ENCODE measurements around the gene SHROOM2. TPM values are rescaled to one million over a fixed set of nuclear protein-coding genes. Genes with fewer than 3 reads are reported as not detected.

Gene SHROOM2
- total and polyA plus RNA-seq, 4 donors: 3.0 to 15.5 (median 5.0) TPM

GRCh38 chrX:9825129-9825790 is 39.0 kb downstream of the SHROOM2 start:
- Histone ChIP-seq H3K36me3 (ENCODE audit: control insufficient read depth in 4 of 4, insufficient read depth in 4 of 4, low read length in 4 of 4) (no peaks in the 10 kb centered on the region), H3K27ac (ENCODE audit: low read depth in 1 of 2, low read length in 1 of 2) (no peak overlapping the region), H3K9me3 (ENCODE audit: control insufficient read depth in 4 of 4, insufficient read depth in 3 of 4, low read length in 3 of 4) (peaks cover 0 to 3% (median 0%) of the 10 kb centered on the region in 4 donors), H3K4me3 (no peak overlapping the region), H3K9ac (ENCODE audit: insufficient read depth in 1 of 2, low read length in 2 of 2) (no peak overlapping the region), H3K27me3 (ENCODE audit: control insufficient read depth in 3 of 3, insufficient read depth in 3 of 3, low read length in 2 of 3) (peaks cover 0 to 12% (median 2%) of the 10 kb centered on the region in 3 donors), H3K4me1 (ENCODE audit: control insufficient read depth in 5 of 5, insufficient read depth in 5 of 5, low read length in 5 of 5) (peaks cover 0 to 19% (median 3%) of the 10 kb centered on the region in 5 donors)
- TF ChIP-seq CTCF (IDR thresholded peaks at IDR 0.05; ENCODE audit: control extremely low read depth, extremely low read depth): no peak
- ATAC-seq (ENCODE audit: insufficient read depth, low FRiP score) (no peak), DNase-seq (peak; percentile 42 to 72 (median 69))
- 60 to 66% methylated on average over 6 of the region's 6 CpGs for WGBS, 2 donors

- no peak for DNase-seq
- ATAC-seq (ENCODE audit: insufficient read depth, low FRiP score): no peak
- peaks cover 0 to 6% (median 0%) of the 10 kb centered on the region in 4 donors for H3K9me3 ChIP-seq (ENCODE audit: control insufficient read depth in 4 of 4, insufficient read depth in 3 of 4, low read length in 3 of 4)
- H3K36me3 ChIP-seq (ENCODE audit: control insufficient read depth in 4 of 4, insufficient read depth in 4 of 4, low read length in 4 of 4): no peaks in the 10 kb centered on the region
- peaks cover 0 to 15% (median 2%) of the 10 kb centered on the region in 3 donors for H3K27me3 ChIP-seq (ENCODE audit: control insufficient read depth in 3 of 3, insufficient read depth in 3 of 3, low read length in 2 of 3)
- no peak overlapping the region for H3K9ac ChIP-seq (ENCODE audit: insufficient read depth in 1 of 2, low read length in 2 of 2)
- H3K4me1 ChIP-seq (ENCODE audit: control insufficient read depth in 5 of 5, insufficient read depth in 5 of 5, low read length in 5 of 5): peaks cover 0 to 19% (median 3%) of the 10 kb centered on the region in 5 donors
- TF ChIP-seq CTCF (IDR thresholded peaks at IDR 0.05; ENCODE audit: control extremely low read depth, extremely low read depth): no peak
- no peak overlapping the region for H3K4me3 ChIP-seq
- 88 to 94% methylated on average over 8 of the region's 8 CpGs for WGBS, 2 donors
- H3K27ac ChIP-seq (ENCODE audit: low read depth in 1 of 2, low read length in 1 of 2): no peak overlapping the region
These were observed 39.7 kb downstream of the SHROOM2 start for GRCh38 chrX:9825966-9826365.

GRCh38 chrX:9829308-9830267 is 43.4 kb downstream of the SHROOM2 start:
- DNase-seq: no peak
- 85 to 97% methylated on average over 14 of the region's 14 CpGs for WGBS, 2 donors
- Histone ChIP-seq H3K9me3 (ENCODE audit: control insufficient read depth in 4 of 4, insufficient read depth in 3 of 4, low read length in 3 of 4) (peaks cover 0 to 8% (median 4%) of the 10 kb centered on the region in 4 donors), H3K36me3 (ENCODE audit: control insufficient read depth in 4 of 4, insufficient read depth in 4 of 4, low read length in 4 of 4) (no peaks in the 10 kb centered on the region), H3K27me3 (ENCODE audit: control insufficient read depth in 3 of 3, insufficient read depth in 3 of 3, low read length in 2 of 3) (peaks cover 0 to 9% (median 3%) of the 10 kb centered on the region in 3 donors), H3K4me3 (no peak overlapping the region), H3K27ac (ENCODE audit: low read depth in 1 of 2, low read length in 1 of 2) (no peak overlapping the region), H3K9ac (ENCODE audit: insufficient read depth in 1 of 2, low read length in 2 of 2) (no peak overlapping the region), H3K4me1 (ENCODE audit: control insufficient read depth in 5 of 5, insufficient read depth in 5 of 5, low read length in 5 of 5) (peaks cover 0 to 15% (median 1%) of the 10 kb centered on the region in 5 donors)
- no peak for ATAC-seq (ENCODE audit: insufficient read depth, low FRiP score)
- TF ChIP-seq CTCF (IDR thresholded peaks at IDR 0.05; ENCODE audit: control extremely low read depth, extremely low read depth): no peak
